Neural progenitor cell (in vitro differentiated cells): ENCODE results near the gene CHST9.
"Not testable (repeated sequence)": the region's sequence is repeated elsewhere in the genome, so short reads cannot be mapped to it uniquely, and the experiment has no call there.

ENCODE experiments used
- CTCF ChIP-seq: fragments of 200-600 bp; sonication (generic); IDR thresholded peaks from 2 replicates; pipeline ENCODE4 v1.5.1; 2017; ENCODE audit warnings: antibody characterized with exemption, mild to moderate bottlenecking
- EZH2 ChIP-seq: fragments of 200-600 bp; sonication (generic); IDR thresholded peaks from 2 replicates; pipeline ENCODE4 v1.6.1; 2017; ENCODE audit warnings: antibody characterized with exemption, mild to moderate bottlenecking, moderate library complexity
- EZH2phosphoT487 ChIP-seq: fragments of 200-600 bp; sonication (generic); IDR thresholded peaks from 2 replicates; pipeline ENCODE4 v1.6.1; 2017; ENCODE audit warnings: antibody characterized with exemption

- not testable (repeated sequence) for TF ChIP-seq CTCF, EZH2phosphoT487, EZH2
Measured at GRCh38 chr18:27231221-27231620, 46.1 kb upstream of the CHST9 start.
